GM19043 (cell line): Measurements from ENCODE around the gene SLC48A1.

Experiments
- ATAC-seq: cut with Tn5 transposase; IDR thresholded peaks from one replicate; pipeline ENCODE4 v1.9.1; 2021; ENCODE audit warnings: low read depth; ENCODE audit not compliant: unreplicated experiment

The SLC48A1 gene

GRCh38 chr12:47757364-47757839, 15.6 kb upstream of the SLC48A1 start:
- ATAC-seq = no peak

DNA sequence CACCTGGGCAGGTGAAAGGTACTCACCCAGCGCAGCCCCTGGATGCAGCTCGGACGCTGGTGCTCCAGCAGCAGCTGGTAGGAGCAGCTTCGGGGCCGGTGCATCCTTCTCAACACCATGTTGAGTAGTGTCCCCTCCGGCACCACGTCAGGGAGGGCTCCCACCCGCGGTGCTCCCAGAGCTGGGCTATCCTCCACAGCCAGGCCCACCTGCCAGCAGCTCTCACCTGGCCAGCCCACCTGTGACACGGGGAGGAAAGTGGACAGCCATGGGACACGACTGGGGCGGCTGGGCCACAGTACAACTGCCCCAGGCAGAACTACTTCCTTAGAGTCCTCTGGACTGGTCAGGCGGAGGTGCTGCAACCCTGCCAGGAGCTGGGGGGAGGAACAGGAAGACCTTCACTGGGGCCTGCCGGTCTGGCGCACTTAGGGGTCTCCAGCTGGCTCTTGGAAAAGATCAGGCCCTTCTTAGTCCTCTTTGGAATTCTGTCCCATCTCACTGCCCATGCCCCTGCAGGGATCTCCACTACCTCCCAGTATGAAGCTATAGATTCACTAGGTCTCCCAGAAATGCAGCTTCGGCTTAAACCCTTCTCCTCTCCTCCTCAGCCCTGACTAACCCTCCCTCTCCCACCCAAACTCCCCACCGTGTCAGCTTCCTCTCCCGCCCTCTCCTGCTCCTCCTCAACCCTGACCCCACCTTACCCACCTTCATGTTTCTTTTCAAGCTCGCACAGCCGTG, 15.0 kb upstream of the SLC48A1 start:
- no peak for ATAC-seq

DNA sequence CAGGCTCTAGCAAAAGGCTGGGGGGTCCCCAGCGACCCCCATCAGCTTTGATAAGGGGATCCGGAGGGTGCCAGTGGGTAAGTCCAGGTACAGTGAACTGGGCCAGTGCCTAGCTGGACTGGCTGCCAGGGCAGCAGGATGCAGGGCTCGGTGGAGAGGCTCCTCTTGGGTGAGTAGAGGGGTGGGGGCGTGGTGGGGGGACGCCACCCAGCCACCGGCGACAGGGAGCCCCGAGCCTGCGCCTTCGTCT, 14.5 kb upstream of the SLC48A1 start:
- ATAC-seq = no peak

DNA sequence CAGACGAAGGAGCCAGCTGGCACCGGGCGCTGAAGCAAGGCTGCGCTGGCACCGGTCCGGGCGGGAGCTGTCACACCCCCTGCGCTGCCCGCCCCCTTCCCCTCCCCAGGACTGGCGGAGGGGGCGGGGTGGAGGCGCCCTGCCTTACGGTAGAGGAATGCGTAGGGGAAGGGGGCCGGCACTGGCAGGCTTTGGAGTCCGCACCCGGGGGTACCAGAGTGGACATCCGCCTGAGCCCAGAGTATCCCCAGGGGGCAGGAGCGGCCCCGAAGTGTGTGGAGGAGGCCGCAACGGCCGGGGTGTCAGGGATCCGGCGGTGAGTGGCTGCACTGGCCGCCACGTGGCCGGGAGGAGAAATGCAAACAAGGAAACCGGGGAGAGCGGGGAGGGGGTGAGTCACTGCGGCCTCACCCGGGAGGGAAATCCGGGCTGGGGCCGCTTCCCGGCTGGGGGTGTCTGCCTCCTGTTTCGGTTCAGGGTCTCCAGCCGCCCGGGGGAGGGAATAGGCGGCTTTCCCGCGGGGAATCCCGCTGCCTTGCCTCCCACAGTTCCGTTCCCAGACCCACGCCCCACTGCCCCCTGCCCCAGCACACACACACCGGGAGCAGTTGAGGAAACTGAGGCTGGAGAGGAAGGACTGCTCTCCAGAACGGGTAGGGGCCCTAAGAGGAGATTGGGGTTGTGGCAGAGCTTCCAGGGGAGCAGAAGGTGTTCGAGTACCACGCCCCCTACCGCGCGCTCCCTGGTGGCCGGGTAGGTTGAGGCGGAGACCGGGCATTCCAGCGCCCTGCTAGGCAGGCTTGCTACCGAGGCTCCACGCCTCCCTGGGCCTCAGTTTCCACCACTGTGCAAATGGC, 14.0 kb upstream of the SLC48A1 start, which contains the start of gene RAPGEF3:
Gene RAPGEF3, minus strand, starts transcription at position 47 of the 857 bp plus-strand sequence. CDS start 324 bp downstream, outside the sequence.
- ATAC-seq = peak; percentile 47

DNA sequence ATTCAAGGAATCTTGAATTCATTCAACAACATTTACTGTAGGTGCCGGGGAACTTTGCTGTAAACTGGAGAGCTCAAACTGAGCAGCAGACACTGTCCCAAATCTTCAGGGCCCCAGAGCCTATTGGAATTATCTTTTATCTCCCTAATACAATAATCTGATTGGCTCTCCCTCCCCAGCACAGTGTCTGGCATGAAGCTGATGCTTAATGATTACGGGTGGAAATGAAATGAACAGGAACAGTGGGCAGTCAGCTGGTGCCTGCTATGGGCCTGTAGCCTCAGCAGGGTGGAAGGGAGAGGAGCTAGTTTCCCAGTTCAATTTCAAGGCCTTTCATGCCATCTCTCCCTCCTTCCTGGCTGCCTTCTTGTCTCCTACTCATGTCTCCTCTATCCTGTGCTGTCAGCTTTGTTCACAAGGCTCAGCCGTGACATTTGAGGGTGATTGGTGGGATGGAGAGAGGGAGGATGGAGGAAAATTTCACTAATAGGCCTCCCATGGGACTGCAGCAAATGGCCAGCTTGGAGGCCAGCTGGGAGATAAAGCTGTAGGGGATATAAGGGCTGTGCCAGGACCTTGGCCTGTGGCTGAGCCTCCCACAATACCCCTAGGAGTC, 10.1 kb upstream of the SLC48A1 start:
- no peak for ATAC-seq

DNA sequence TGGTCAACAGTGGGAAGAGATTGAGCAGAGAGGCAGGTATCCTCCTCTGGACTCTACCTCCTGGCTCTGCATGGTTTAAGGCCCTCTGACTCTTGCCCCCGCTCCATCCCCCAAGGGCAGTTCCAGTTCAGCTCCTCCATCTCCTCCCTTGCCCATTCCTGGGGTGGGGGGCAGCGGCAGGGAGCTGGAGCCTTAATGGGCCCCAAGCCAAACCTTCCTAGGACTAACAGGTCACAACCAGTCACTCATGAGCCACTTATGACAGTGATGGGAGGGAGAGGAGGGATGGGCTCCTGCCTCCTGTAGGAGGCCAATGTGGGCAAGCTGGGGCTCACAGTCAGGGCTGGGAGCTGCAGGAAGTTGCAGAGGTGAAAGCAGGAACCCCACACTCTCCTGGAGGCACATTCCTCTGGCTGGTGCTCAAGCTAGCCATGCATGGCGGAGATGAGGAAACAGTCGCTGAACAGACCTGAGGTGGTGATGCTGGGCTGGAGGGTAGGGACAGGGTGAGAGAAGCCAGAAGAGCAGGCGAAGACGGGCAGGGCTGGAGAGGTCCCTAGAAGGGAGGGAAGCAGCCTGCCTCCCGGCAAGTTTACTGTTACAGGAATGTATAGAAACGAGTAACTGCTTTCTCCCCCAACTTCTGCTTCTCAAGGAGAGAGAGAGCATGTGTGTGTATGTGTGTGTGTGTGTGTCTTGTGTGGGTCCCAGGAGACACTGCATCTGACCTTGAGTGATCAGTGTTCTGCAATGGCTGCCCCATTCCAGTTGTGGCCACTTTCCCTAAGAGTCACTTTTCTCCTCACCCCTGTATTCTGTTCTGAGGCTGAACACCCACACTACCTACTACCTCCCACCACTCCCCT, 9.3 kb upstream of the SLC48A1 start:
- ATAC-seq = no peak

GRCh38 chr12:47766502-47767215, 6.4 kb upstream of the SLC48A1 start:
- no peak for ATAC-seq

DNA sequence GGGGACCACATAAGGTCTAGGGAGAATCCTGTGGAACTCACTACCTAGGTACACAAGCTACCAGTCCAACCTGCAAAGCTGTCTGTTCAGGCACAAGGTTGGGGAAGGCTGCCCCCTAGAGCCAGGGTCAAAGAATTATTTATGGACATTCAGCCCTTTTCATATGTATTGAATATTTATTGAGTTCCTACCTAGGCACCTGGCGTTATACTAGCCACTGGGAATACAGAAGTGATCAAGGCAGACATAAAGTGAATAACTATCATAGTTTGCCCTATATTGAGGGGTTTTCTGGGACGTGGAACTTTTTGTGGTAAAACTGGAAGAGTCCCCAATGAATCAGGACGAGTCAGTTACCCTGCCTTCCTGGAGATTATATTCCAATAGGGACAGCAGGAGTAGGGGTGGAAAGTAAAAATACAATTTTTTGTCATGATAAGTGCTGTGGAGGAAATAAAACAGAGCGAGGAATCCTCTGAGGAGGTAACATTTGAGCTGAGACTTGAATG, 5.8 kb upstream of the SLC48A1 start:
- peak; percentile 49 for ATAC-seq

DNA sequence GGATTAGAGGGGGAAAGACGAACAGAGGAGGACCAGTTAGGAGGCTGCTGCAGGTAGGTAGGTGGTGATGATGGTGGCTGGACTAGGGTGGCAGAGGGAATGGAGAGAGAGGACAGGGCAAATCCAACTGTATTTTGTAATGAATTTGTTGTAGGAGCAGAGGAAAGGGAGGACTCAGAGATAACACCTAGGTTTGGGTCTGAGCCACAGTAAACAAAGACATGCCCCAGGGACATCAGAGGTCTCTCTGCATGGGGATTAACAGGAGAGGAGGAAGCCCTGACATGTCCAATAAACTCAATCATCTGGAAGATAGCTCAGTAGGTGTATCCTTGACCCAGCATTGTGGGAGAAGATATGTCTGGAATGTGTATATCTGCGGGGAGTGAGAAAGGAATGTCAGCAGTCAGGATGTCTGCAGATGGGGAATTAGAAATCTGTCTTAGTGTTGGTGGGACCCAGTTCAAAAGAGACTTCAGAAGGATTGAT, 4.7 kb upstream of the SLC48A1 start:
- no peak for ATAC-seq

DNA sequence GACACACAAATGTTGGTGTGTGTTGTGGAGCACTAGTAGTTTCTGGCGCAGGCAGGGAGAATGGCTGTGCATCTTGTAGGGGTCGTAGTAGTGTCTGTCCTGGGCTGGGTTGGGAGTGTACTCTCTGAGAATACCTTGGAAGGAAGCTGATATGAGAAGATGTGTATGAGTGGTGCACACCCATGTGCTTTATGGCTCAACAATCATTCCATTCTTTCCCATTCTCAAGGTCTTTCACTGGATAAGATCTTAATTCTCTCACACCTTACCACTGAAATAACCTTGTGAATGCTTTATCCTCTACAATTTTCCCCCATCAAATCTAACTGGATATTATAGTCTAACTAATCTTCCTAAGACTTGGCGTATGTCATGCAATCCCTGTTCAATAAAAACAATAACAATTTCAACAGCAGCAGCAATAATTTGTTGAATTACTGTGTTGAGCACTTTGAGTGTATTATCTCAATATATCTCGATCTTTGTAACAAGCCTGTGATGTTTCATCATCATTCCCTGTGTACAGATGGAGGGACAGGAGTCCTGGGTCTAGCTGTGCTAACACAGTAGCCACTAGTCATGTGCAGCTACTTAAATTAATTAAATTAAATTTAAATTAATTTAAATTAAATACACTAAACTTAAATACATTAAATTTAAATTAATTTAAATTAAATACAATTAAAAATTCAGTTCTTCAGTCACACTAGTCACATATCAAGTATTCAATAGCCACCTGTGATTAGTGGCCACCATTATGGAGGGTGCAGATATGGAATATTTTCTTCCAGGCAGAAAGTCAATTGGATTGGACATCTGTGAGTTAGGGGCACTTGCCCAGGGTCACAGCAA, 3.6 kb upstream of the SLC48A1 start:
- no peak for ATAC-seq

GRCh38 chr12:47770086-47770726, 2.8 kb upstream of the SLC48A1 start:
- no peak for ATAC-seq

DNA sequence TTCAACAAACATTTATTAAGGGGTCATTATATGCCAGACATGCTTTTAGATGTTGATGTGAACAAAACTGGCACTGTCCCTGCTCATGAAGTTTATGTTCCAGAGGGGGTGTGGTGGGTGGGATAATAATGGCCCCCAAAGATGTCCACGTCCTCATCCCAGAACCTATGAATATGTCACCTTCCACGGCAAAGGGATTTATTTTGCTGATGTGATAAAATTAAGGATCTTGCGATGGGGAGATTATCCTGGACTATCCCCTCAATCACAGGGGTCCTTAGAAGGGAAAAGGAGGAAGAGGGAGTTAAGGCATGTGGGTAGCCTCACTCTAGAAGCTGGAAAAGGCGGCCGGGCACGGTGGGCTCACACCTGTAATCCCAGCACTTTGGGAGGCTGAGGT, 1.7 kb upstream of the SLC48A1 start:
- ATAC-seq = no peak

DNA sequence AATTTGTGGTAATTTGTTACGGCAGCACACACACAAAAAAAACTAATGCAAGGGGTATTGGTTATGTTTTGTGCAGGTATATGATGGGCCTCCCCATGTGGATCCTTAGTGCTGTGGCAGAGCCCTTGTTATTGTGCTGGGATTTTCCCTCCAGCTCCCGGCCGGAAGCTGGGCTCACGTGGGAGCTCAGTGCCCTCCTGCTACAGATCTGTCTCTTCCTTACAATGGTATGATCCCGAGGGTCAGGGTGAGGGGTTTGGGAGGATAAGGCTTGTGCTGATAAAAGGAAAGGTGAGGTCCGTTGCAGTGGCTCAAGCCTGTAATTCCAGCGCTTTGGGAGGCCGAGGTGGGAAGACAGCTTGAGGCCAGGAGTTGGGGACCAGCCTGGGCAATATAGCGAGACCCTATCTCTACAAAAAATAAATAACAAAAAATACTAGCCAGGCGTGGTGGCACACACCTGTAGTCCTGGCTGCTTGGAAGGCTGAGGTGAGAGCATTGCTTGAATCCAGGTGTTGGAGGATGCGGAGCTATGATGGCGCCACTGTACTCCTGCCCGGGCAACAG, 861 bp upstream of the SLC48A1 start:
- no peak for ATAC-seq

DNA sequence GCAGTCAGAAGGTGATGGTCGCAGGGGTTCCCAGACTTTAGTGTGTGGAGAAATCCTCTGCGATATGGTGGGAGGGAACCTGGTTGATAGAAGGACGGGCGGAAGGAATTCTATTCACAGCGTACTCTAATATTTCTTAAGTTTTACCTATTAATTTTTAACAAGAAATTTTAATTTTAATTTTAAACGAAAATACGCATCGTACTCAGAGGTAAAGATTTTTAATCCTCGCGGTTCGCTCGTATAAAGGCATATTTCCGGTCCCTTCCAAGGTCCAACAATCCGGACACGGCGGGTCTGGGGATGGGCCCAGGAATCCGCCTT, 338 bp upstream of the SLC48A1 start:
- no peak for ATAC-seq

- no peak for ATAC-seq
Observed at GRCh38 chr12:47773858-47774580, 981 bp downstream of the SLC48A1 start.

DNA sequence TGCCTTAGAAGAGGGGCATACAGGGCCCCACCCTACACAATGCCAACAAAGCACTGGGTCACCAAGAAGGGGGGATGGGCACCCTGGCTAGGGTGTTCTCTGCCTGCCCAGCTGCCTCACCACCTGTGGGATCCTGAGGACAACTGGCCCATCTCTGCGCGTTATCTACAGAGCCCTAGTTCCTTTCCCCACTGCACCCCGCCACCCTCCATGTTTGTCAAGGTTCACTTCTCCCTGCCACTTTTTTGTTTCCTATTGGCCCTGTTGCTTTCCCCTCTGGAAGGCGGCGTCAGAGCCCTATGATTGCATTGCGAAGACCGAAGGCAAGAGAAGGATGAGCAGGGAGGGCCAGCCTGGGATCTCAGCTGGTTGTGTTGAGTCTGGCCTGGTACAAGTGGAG, 1.6 kb downstream of the SLC48A1 start:
- ATAC-seq = no peak
